ENCODE measurements around the gene CTDSPL.

DNA sequence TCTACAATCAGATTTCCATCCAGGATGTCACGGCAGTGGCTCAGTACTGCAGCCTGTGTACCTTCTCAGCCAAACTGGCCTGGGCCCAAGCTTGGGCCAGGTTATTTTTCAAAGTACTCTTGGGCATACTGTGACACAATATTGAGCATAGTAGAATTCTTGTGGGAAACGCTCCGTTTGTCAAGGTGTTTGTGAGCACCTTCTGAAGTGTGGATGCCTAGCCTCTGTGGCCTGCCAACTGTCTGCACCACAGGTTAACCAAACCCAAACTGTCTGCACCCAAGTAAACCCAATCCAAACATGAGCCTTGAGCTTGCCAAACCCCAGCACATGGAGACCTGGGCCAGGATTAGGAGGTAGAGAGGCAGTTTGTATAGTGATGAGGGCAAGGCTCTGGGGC, 25.4 kb downstream of the CTDSPL start:
- TF ChIP-seq, protein P1, sequence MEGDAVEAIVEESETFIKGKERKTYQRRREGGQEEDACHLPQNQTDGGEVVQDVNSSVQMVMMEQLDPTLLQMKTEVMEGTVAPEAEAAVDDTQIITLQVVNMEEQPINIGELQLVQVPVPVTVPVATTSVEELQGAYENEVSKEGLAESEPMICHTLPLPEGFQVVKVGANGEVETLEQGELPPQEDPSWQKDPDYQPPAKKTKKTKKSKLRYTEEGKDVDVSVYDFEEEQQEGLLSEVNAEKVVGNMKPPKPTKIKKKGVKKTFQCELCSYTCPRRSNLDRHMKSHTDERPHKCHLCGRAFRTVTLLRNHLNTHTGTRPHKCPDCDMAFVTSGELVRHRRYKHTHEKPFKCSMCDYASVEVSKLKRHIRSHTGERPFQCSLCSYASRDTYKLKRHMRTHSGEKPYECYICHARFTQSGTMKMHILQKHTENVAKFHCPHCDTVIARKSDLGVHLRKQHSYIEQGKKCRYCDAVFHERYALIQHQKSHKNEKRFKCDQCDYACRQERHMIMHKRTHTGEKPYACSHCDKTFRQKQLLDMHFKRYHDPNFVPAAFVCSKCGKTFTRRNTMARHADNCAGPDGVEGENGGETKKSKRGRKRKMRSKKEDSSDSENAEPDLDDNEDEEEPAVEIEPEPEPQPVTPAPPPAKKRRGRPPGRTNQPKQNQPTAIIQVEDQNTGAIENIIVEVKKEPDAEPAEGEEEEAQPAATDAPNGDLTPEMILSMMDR (conservative IDR thresholded peaks at IDR 0.05) = no peak
- no peak for TF ChIP-seq EZH2 (IDR thresholded peaks at IDR 0.05; ENCODE audit: low read depth)

All from PC-9 (cell line).